MM.1S (cell line): ENCODE results near the gene ZFP69B.

ENCODE experiments used
- DNase-seq: peaks from one replicate; pipeline ENCODE4 v3.0.0-alpha.2; 2015
- H2AFZ ChIP-seq: fragments of 300-600 bp; sonication (generic); 2 replicates; pipeline ENCODE4 v1.6.0; 2016; ENCODE audit warnings: antibody characterized with exemption, low read length
- H3F3A ChIP-seq: fragments of 300-600 bp; sonication (generic); 2 replicates; pipeline ENCODE4 v1.6.1; 2016; ENCODE audit warnings: mild to moderate bottlenecking, antibody characterized with exemption, low read length, moderate library complexity, mixed read lengths; ENCODE audit not compliant: insufficient read depth
- H3K27ac ChIP-seq: fragments of 300-600 bp; sonication (generic); 2 replicates; pipeline ENCODE4 v1.5.1; 2016; ENCODE audit warnings: mild to moderate bottlenecking, low read length
- H3K27me3 ChIP-seq: fragments of 300-600 bp; sonication (generic); replicated peaks from 2 replicates; pipeline ENCODE4 v1.6.0; 2016; ENCODE audit warnings: low read length; ENCODE audit not compliant: insufficient read depth
- H3K36me3 ChIP-seq: fragments of 300-600 bp; sonication (generic); replicated peaks from 2 replicates; pipeline ENCODE4 v1.6.1; 2016; ENCODE audit warnings: mild to moderate bottlenecking, low read length, mixed read lengths; ENCODE audit not compliant: insufficient read depth
- H3K4me1 ChIP-seq: fragments of 300-600 bp; sonication (generic); 2 replicates; pipeline ENCODE4 v1.6.1; 2016; ENCODE audit warnings: low read length, mixed read lengths
- H3K4me2 ChIP-seq: fragments of 300-600 bp; sonication (generic); 2 replicates; pipeline ENCODE4 v1.6.0; 2016; ENCODE audit warnings: low read depth, low read length
- H3K4me3 ChIP-seq: fragments of 300-600 bp; sonication (generic); 2 replicates; pipeline ENCODE4 v1.5.1; 2016; ENCODE audit warnings: low read length, mixed read lengths
- H3K79me2 ChIP-seq: fragments of 300-600 bp; sonication (generic); 2 replicates; pipeline ENCODE4 v1.6.1; 2016; ENCODE audit warnings: mixed run types, low read length, mixed read lengths
- H3K9ac ChIP-seq: fragments of 300-600 bp; sonication (generic); 2 replicates; pipeline ENCODE4 v1.6.1; 2016; ENCODE audit warnings: low read length, mixed read lengths
- H3K9me2 ChIP-seq: fragments of 300-600 bp; sonication (generic); replicated peaks from 2 replicates; pipeline ENCODE4 v1.6.1; 2016; ENCODE audit warnings: mild to moderate bottlenecking, low read length, mixed read lengths; ENCODE audit not compliant: insufficient read depth
- H3K9me3 ChIP-seq: fragments of 300-600 bp; sonication (generic); replicated peaks from 2 replicates; pipeline ENCODE4 v1.6.1; 2016; ENCODE audit warnings: mild to moderate bottlenecking, low read length, mixed read lengths; ENCODE audit not compliant: insufficient read depth
- H4K20me1 ChIP-seq: fragments of 300-600 bp; sonication (generic); 2 replicates; pipeline ENCODE4 v1.6.1; 2016; ENCODE audit warnings: mild to moderate bottlenecking, low read length, moderate library complexity, mixed read lengths; ENCODE audit not compliant: insufficient read depth
- EZH2 ChIP-seq: fragments of 300-600 bp; sonication (generic); optimal IDR thresholded peaks from 2 replicates; pipeline ENCODE3; 2017; ENCODE audit warnings: low read depth, mild to moderate bottlenecking, antibody characterized with exemption, low read length, mixed read lengths
- EZH2phosphoT487 ChIP-seq: fragments of 300-600 bp; sonication (generic); IDR thresholded peaks from 2 replicates; pipeline ENCODE4 v1.6.1; 2018; ENCODE audit warnings: antibody characterized with exemption, low read length
- TF ChIP-seq, protein P1 (sequence below): fragments of 300-600 bp; sonication (generic); IDR thresholded peaks from 2 replicates; pipeline ENCODE4 v1.5.1; 2016; ENCODE audit warnings: antibody characterized with exemption, low read length, mixed read lengths

ZFP69B gene

DNA sequence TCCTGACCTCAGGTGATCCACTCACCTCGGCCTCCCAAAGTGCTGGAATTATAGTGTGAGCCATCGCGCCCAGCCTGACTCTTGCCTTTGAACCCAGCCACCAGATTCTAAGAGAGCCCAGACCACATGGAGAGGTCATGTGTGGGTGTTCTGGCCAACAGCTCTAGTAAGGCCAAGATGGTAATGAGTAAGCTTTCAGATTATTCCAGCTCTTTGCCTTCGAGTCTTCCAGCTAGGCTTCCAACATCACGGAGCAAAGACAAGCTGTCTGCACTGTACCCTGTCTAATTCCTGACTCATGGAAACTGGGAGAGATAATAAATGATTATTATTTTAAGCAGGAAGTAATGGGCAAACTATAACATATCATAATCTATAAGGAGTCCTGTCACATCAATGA lies 14.8 kb upstream of the ZFP69B start:
- Histone ChIP-seq H3K36me3 (no peaks in the 10 kb centered on the region), H3K9me3 (no peaks in the 10 kb centered on the region), H3K4me2 (no peak overlapping the region), H2AFZ (no peak overlapping the region), H3F3A (no peaks in the 10 kb centered on the region), H3K79me2 (no peaks in the 10 kb centered on the region), H3K9me2 (no peaks in the 10 kb centered on the region), H3K4me1 (no peaks in the 10 kb centered on the region), H3K4me3 (no peak overlapping the region), H3K27ac (no peak overlapping the region), H3K9ac (no peak overlapping the region), H3K27me3 (no peaks in the 10 kb centered on the region), H4K20me1 (no peaks in the 10 kb centered on the region)
- TF ChIP-seq EZH2: no peak
- no peak for TF ChIP-seq EZH2phosphoT487
- TF ChIP-seq, protein P1, sequence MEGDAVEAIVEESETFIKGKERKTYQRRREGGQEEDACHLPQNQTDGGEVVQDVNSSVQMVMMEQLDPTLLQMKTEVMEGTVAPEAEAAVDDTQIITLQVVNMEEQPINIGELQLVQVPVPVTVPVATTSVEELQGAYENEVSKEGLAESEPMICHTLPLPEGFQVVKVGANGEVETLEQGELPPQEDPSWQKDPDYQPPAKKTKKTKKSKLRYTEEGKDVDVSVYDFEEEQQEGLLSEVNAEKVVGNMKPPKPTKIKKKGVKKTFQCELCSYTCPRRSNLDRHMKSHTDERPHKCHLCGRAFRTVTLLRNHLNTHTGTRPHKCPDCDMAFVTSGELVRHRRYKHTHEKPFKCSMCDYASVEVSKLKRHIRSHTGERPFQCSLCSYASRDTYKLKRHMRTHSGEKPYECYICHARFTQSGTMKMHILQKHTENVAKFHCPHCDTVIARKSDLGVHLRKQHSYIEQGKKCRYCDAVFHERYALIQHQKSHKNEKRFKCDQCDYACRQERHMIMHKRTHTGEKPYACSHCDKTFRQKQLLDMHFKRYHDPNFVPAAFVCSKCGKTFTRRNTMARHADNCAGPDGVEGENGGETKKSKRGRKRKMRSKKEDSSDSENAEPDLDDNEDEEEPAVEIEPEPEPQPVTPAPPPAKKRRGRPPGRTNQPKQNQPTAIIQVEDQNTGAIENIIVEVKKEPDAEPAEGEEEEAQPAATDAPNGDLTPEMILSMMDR: no peak
- DNase-seq: no peak

DNA sequence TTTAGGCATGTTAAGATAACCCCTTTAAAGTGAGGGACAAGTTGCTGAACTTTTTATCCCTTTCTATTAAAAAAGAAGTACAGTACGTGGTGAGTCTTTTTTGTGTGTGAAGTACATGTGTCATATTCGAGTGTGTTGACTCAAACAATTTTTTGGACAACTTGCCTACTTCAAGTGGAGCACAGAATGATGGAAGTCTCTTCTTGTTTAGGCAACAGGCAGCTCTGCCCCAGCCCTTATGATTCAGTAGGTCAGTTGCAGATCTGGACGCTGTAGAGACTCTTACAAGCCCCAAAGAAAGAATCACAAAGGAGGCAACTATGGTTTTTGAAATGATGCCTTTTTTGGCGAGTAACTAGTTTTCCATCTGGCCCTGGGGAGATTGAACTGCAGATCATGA lies 14.4 kb upstream of the ZFP69B start:
- TF ChIP-seq EZH2 (no peak), EZH2phosphoT487 (no peak)
- TF ChIP-seq, protein P1: no peak
- no peaks in the 10 kb centered on the region for H3K36me3 ChIP-seq
- H3K9me2 ChIP-seq: no peaks in the 10 kb centered on the region
- no peak overlapping the region for H3K4me2 ChIP-seq
- H3K27me3 ChIP-seq: no peaks in the 10 kb centered on the region
- H3K9me3 ChIP-seq: no peaks in the 10 kb centered on the region
- no peak overlapping the region for H3K4me3 ChIP-seq
- H3K27ac ChIP-seq: no peak overlapping the region
- H3K9ac ChIP-seq: no peak overlapping the region
- no peaks in the 10 kb centered on the region for H4K20me1 ChIP-seq
- H3K79me2 ChIP-seq: no peaks in the 10 kb centered on the region
- no peaks in the 10 kb centered on the region for H3F3A ChIP-seq
- no peaks in the 10 kb centered on the region for H3K4me1 ChIP-seq
- H2AFZ ChIP-seq: no peak overlapping the region
- DNase-seq: no peak

DNA sequence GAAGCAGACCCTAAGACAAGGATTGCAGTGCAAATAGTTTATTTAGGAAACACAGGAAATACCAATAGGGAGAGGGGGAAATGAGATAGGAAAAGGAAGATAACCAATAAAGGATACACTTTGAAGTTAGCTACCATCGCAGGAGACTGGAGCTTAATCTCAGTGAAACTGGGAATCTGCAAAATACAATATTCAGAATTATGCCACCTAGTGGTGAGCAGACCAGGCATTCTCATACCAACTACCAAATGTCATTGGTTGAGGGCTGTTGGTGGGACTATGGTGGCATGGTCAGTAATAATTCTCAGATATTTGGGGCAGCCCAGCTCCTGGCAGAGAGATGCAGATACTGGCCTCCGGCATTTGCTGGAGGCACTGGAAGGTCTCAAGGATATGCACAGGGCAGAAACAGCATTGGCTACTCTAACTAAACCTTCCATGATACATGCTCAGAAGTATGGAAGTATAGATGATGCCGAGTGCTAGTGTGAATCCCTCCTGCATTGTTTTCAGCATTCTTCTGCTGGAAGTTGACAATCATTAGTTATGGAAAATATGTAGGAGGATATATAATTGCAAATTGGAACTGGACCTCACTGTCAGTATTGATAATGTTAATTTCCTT lies 11.8 kb upstream of the ZFP69B start:
- no peak overlapping the region for H3K9ac ChIP-seq
- peak; percentile 25 for DNase-seq
- no peak overlapping the region for H3K4me3 ChIP-seq
- H3K4me1 ChIP-seq: no peaks in the 10 kb centered on the region
- no peaks in the 10 kb centered on the region for H3K79me2 ChIP-seq
- H3F3A ChIP-seq: no peaks in the 10 kb centered on the region
- H4K20me1 ChIP-seq: no peaks in the 10 kb centered on the region
- H3K36me3 ChIP-seq: no peaks in the 10 kb centered on the region
- no peaks in the 10 kb centered on the region for H3K9me2 ChIP-seq
- H3K27ac ChIP-seq: no peak overlapping the region
- H2AFZ ChIP-seq: no peak overlapping the region
- no peaks in the 10 kb centered on the region for H3K27me3 ChIP-seq
- no peak overlapping the region for H3K4me2 ChIP-seq
- H3K9me3 ChIP-seq: no peaks in the 10 kb centered on the region
- TF ChIP-seq, protein P1: peak; percentile 65
- TF ChIP-seq EZH2phosphoT487 (no peak), EZH2 (no peak)
